A673 (cell line): ENCODE measurements around the gene FAM9C. TPM values are rescaled to one million over a fixed set of nuclear protein-coding genes. Genes with fewer than 3 reads are reported as not detected.

Source experiments
- BruUV-seq: library from RNA; stranded (reverse); fragments of 400-500 nt; replicated peaks from 2 replicates; lab custom pipeline; 2021; lab: Mats Ljungman, UMichigan
- CTCF ChIA-PET: fragments of 300-600 bp; sonication (Branson Sonifier 250); formaldehyde crosslinking; loops from one replicate; lab custom pipeline; 2022; ENCODE audit warnings: antibody characterized with exemption; lab: Charles Lee
- POLR2A ChIA-PET: fragments of 300-600 bp; sonication (Branson Sonifier 250); formaldehyde crosslinking; loops from one replicate; lab custom pipeline; 2022; ENCODE audit warnings: antibody characterized with exemption; ENCODE audit not compliant: low non-redundant PET; lab: Charles Lee
- DNase-seq: peaks from one replicate; pipeline ENCODE4 v3.0.0-alpha.2; 2015; ENCODE audit warnings: low spot score
- H3K27ac ChIP-seq: fragments of 200-600 bp; sonication (generic); 2 replicates; pipeline ENCODE4 v1.5.1; 2016; ENCODE audit warnings: mixed run types, low read depth, mild to moderate bottlenecking, mixed read lengths, antibody characterized with exemption, low read length; ENCODE audit not compliant: poor library complexity, severe bottlenecking
- H3K27me3 ChIP-seq: fragments of 200-600 bp; sonication (generic); replicated peaks from 2 replicates; pipeline ENCODE4 v1.6.1; 2017; ENCODE audit warnings: mixed run types, low read depth, mild to moderate bottlenecking, mixed read lengths, antibody characterized with exemption, low read length; ENCODE audit not compliant: insufficient read depth, poor library complexity
- H3K36me3 ChIP-seq: fragments of 200-600 bp; sonication (generic); 2 replicates; pipeline ENCODE4 v1.6.1; 2016; ENCODE audit warnings: mixed run types, mild to moderate bottlenecking, mixed read lengths, antibody characterized with exemption, low read length; ENCODE audit not compliant: insufficient read depth, poor library complexity, severe bottlenecking
- H3K4me1 ChIP-seq: fragments of 200-600 bp; sonication (generic); 2 replicates; pipeline ENCODE4 v1.6.1; 2017; ENCODE audit warnings: mixed run types, mild to moderate bottlenecking, mixed read lengths, antibody characterized with exemption, low read length; ENCODE audit not compliant: insufficient read depth, poor library complexity, severe bottlenecking
- H3K4me3 ChIP-seq: fragments of 200-600 bp; sonication (generic); 2 replicates; pipeline ENCODE4 v1.5.1; 2016; ENCODE audit warnings: low read depth, mixed run types, mild to moderate bottlenecking, mixed read lengths, low read length; ENCODE audit not compliant: poor library complexity, severe bottlenecking
- H3K9me3 ChIP-seq: fragments of 200-600 bp; sonication (generic); 2 replicates; pipeline ENCODE4 v1.6.1; 2016; ENCODE audit warnings: mixed run types, low read depth, mild to moderate bottlenecking, mixed read lengths, antibody characterized with exemption, low read length; ENCODE audit not compliant: poor library complexity, severe bottlenecking
- EZH2 ChIP-seq: fragments of 200-600 bp; sonication (generic); IDR thresholded peaks from 2 replicates; pipeline ENCODE4 v1.6.1; 2017; ENCODE audit warnings: borderline replicate concordance, low read depth, mild to moderate bottlenecking, mixed read lengths, antibody characterized with exemption, low read length; ENCODE audit not compliant: poor library complexity, severe bottlenecking
- intact Hi-C: fragments of 100-400 bp; cut with micrococcal nuclease; formaldehyde crosslinking; loops from one replicate; pipeline ENCODE4 v1.10.0; 2022; ENCODE audit not compliant: unreplicated experiment
- total RNA-seq: library from RNA; stranded (reverse); gene quantifications from 2 replicates; pipeline ENCODE4 v1.2.3, GENCODE V29; 2021
- TF ChIP-seq, protein P1 (sequence below): fragments of 300-800, 200-600 bp; sonication (generic); conservative IDR thresholded peaks from 2 replicates; pipeline ENCODE4 v1.5.1; 2017; ENCODE audit warnings: low read depth, mild to moderate bottlenecking, antibody characterized with exemption, low read length, moderate library complexity, mixed read lengths

Gene FAM9C
- total RNA-seq, 1 experiment from 2014 or later: not detected

DNA sequence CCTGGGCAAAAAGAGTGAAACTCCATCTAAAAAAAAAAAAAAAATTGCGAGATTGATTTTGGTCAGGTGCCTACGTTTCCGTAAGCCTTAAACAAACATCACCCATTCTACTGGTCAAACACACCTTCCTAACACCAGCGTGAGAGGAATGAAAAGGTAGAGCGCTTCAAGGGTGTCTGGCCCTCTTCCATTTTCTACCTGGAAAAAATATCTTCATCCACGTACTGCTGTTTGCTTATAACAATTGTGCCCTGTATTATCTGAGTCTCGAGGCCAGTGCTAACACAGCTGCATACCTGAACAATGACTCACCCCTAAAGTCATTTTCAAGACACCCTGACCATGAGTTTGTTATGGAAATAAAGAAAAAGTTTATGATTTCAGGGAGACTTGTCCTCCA, 55.6 kb downstream of the FAM9C start:
- H3K27ac ChIP-seq: no peak overlapping the region
- H3K4me3 ChIP-seq: no peak overlapping the region
- ChIA-PET CTCF (no interaction called here), POLR2A (no interaction called here)
- no peak for DNase-seq
- no TSS peak for BruUV-seq
- H3K36me3 ChIP-seq: no peaks in the 10 kb centered on the region
- no peaks in the 10 kb centered on the region for H3K4me1 ChIP-seq
- H3K27me3 ChIP-seq: no peaks in the 10 kb centered on the region
- intact Hi-C loops: no loop called here
- no peaks in the 10 kb centered on the region for H3K9me3 ChIP-seq
- no peak for TF ChIP-seq EZH2
- TF ChIP-seq, protein P1, sequence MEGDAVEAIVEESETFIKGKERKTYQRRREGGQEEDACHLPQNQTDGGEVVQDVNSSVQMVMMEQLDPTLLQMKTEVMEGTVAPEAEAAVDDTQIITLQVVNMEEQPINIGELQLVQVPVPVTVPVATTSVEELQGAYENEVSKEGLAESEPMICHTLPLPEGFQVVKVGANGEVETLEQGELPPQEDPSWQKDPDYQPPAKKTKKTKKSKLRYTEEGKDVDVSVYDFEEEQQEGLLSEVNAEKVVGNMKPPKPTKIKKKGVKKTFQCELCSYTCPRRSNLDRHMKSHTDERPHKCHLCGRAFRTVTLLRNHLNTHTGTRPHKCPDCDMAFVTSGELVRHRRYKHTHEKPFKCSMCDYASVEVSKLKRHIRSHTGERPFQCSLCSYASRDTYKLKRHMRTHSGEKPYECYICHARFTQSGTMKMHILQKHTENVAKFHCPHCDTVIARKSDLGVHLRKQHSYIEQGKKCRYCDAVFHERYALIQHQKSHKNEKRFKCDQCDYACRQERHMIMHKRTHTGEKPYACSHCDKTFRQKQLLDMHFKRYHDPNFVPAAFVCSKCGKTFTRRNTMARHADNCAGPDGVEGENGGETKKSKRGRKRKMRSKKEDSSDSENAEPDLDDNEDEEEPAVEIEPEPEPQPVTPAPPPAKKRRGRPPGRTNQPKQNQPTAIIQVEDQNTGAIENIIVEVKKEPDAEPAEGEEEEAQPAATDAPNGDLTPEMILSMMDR: no peak

DNA sequence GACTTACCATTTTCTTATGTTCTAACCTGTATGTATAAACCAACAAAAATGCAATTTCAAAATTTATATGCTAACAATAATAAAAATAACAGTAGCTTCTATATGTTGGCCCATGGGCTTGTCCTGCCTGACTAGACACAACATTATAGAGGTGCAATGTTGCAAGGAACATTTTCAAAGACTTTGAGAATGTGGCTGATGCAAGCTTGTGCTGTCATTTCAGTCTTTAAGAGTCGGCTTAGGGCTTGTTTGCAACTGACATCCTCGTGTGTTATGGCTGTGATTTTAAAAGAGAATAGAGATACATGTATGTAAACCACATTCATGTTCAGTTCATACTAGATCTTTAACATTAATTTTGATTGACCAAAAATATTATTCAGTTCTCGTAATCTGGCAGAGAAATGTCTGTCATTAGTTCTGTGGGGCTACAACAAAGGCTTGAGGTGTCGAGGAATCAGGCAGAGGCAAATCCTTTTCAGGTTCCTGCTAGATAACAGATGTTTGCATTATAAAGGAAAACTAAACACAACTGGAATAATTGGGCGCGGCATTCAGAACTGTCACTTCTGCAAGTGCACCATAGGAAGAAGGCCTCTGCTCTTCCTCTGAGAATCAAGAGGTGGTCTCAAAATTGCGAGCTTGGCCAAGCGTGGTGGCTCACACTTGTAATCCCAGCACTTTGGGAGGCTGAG, 56.4 kb downstream of the FAM9C start:
- H3K27ac ChIP-seq: no peak overlapping the region
- TF ChIP-seq, protein P1: no peak
- TF ChIP-seq EZH2: no peak
- intact Hi-C loops: no loop called here
- no peak for DNase-seq
- H3K27me3 ChIP-seq: no peaks in the 10 kb centered on the region
- no peaks in the 10 kb centered on the region for H3K36me3 ChIP-seq
- no peaks in the 10 kb centered on the region for H3K9me3 ChIP-seq
- POLR2A ChIA-PET: interaction anchor here (0.6 kb wide), 1 partner anchor 353 kb away, joined by 6 read pairs; no protein-coding TSS in a partner anchor
- CTCF ChIA-PET: no interaction called here
- BruUV-seq: no TSS peak
- no peaks in the 10 kb centered on the region for H3K4me1 ChIP-seq
- no peak overlapping the region for H3K4me3 ChIP-seq

DNA sequence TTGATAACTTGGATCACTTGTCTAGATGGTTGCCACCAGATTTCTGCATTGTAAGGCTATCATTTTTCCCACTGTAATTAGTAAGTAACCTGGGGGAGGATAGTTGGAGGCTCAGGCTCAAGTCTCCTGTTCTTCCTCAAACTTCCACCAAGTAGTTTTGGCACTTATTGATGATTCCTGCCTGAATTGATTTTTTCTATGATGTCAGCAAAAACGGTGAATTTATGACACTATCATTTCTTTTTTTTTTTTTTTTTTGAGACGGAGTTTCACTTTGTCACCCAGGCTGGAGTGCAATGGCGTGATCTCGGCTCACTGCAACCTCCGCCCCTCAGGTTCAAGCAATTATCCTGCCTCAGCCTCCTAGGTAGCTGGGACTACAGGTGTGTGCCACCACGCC, 57.1 kb downstream of the FAM9C start:
- Histone ChIP-seq H3K27ac (no peak overlapping the region), H3K9me3 (no peaks in the 10 kb centered on the region), H3K4me3 (no peak overlapping the region), H3K36me3 (no peaks in the 10 kb centered on the region), H3K27me3 (no peaks in the 10 kb centered on the region), H3K4me1 (no peaks in the 10 kb centered on the region)
- no peak for DNase-seq
- TF ChIP-seq EZH2: no peak
- TF ChIP-seq, protein P1: no peak
- CTCF ChIA-PET: no interaction called here
- POLR2A ChIA-PET: no interaction called here
- intact Hi-C loops: no loop called here
- BruUV-seq: no TSS peak
